H1 (cell line): ENCODE results near the gene APOA4. TPM values are rescaled to one million over a fixed set of nuclear protein-coding genes. Genes with fewer than 3 reads are reported as not detected.

Experiments used
- CTCF ChIA-PET: fragments of 300-600 bp; sonication (Branson Sonifier 250); formaldehyde crosslinking; loops from one replicate; lab custom pipeline; 2021; ENCODE audit not compliant: partially characterized antibody; lab: Charles Lee
- POLR2A ChIA-PET: fragments of 300-600 bp; sonication (Branson Sonifier 250); formaldehyde crosslinking; loops from one replicate; lab custom pipeline; 2021; ENCODE audit warnings: inconsistent platforms; ENCODE audit not compliant: partially characterized antibody; lab: Charles Lee
- DNase-seq, 2 experiments: peaks; one replicate each; pipeline versions ENCODE4 v3.0.0 to v3.0.0-alpha.2; 2010 to 2022; ENCODE audit warnings: low spot score in 2 of 2, low read depth in 1 of 2, mixed read lengths in 1 of 2
- FAIRE-seq: peaks from 2 replicates; lab custom pipeline; 2011; peaks lifted over from hg19 to GRCh38; lab: Jason Lieb, UNC
- H2AFZ ChIP-seq: 2 replicates; pipeline ENCODE4 v1.8.1; 2012; ENCODE audit warnings: low read length, inconsistent platforms
- H2AK5ac ChIP-seq: 2 replicates; pipeline ENCODE4 v1.6.1; 2013; ENCODE audit warnings: low read depth, low read length
- H2BK120ac ChIP-seq: replicated peaks from 2 replicates; pipeline ENCODE3; 2013; ENCODE audit warnings: low read depth, low read length, inconsistent platforms
- H2BK12ac ChIP-seq: 2 replicates; pipeline ENCODE4 v1.6.1; 2013; ENCODE audit warnings: low read depth, low read length
- H2BK15ac ChIP-seq: 2 replicates; pipeline ENCODE4 v1.6.1; 2013; ENCODE audit warnings: low read length
- H2BK20ac ChIP-seq: 2 replicates; pipeline ENCODE4 v1.6.1; 2013; ENCODE audit warnings: low read length
- H2BK5ac ChIP-seq: 2 replicates; pipeline ENCODE4 v1.6.1; 2013; ENCODE audit warnings: low read depth, low read length
- H3K14ac ChIP-seq: 2 replicates; pipeline ENCODE4 v1.6.1; 2013; ENCODE audit warnings: inconsistent platforms; ENCODE audit not compliant: insufficient read length
- H3K18ac ChIP-seq: 2 replicates; pipeline ENCODE4 v1.6.1; 2013; ENCODE audit warnings: low read length; ENCODE audit errors: extremely low read depth
- H3K23ac ChIP-seq: 2 replicates; pipeline ENCODE4 v1.6.1; 2013; ENCODE audit warnings: inconsistent platforms; ENCODE audit not compliant: insufficient read length
- H3K23me2 ChIP-seq: 2 replicates; pipeline ENCODE4 v1.6.1; 2013; ENCODE audit warnings: low read depth, low read length
- H3K27ac ChIP-seq: 2 replicates; pipeline ENCODE4 v1.6.1; 2011; ENCODE audit warnings: low read depth, low read length, inconsistent platforms
- H3K27me3 ChIP-seq, 4 experiments: replicated peaks in 1 of 4; 1 replicate in 1 of 4; 2 replicates in 3 of 4; pipeline versions ENCODE4 v1.6.1 to v1.8.1; 2011 to 2013; ENCODE audit warnings: low read length in 3 of 4, mild to moderate bottlenecking in 3 of 4, inconsistent platforms in 2 of 4, mixed read lengths in 2 of 4, moderate library complexity in 1 of 4; ENCODE audit not compliant: control insufficient read depth in 3 of 4, insufficient read depth in 3 of 4; ENCODE audit errors: extremely low read depth in 1 of 4
- H3K36me3 ChIP-seq, 4 experiments: 2 replicates each; pipeline versions ENCODE4 v1.6.1 to v1.8.1; 2011 to 2013; ENCODE audit warnings: mild to moderate bottlenecking in 4 of 4, low read length in 3 of 4, moderate library complexity in 2 of 4, control low read depth in 1 of 4, inconsistent platforms in 1 of 4; ENCODE audit not compliant: insufficient read depth in 4 of 4, control insufficient read depth in 2 of 4
- H3K4ac ChIP-seq: replicated peaks from 2 replicates; pipeline ENCODE3; 2013; ENCODE audit warnings: low read length, low read depth, mixed read lengths, inconsistent platforms; ENCODE audit not compliant: insufficient read length
- H3K4me1 ChIP-seq, 4 experiments: replicated peaks in 1 of 4; 1 replicate in 1 of 4; 2 replicates in 3 of 4; pipeline versions ENCODE4 v1.6.1 to v1.8.1; 2011 to 2013; ENCODE audit warnings: low read length in 3 of 4, inconsistent platforms in 2 of 4, mixed read lengths in 1 of 4; ENCODE audit not compliant: insufficient read depth in 4 of 4, control insufficient read depth in 3 of 4
- H3K4me2 ChIP-seq, 2 experiments: 2 replicates each; pipeline versions ENCODE4 v1.6.1 to v1.8.1; 2011 to 2013; ENCODE audit warnings: low read depth in 2 of 2, low read length in 2 of 2, control low read depth in 1 of 2, inconsistent platforms in 1 of 2, mild to moderate bottlenecking in 1 of 2; ENCODE audit not compliant: insufficient read depth in 1 of 2
- H3K4me3 ChIP-seq, 4 experiments: fragments of 200-600, 300-600 bp in 1 of 4; sonication (generic), shearing (Covaris generic), sonication (Bioruptor Twin) in 1 of 4; 2 replicates each; pipeline versions ENCODE4 v1.5.1 to v1.8.1; 2011 to 2016; ENCODE audit warnings: low read length in 4 of 4, low read depth in 3 of 4, control low read depth in 2 of 4, inconsistent platforms in 2 of 4, mild to moderate bottlenecking in 2 of 4, mixed read lengths in 1 of 4, moderate library complexity in 1 of 4; ENCODE audit not compliant: insufficient read depth in 2 of 4; ENCODE audit errors: extremely low read depth in 1 of 4
- H3K56ac ChIP-seq: replicated peaks from 2 replicates; pipeline ENCODE3; 2013; ENCODE audit warnings: low read depth, mild to moderate bottlenecking, mixed read lengths, low read length, inconsistent platforms; ENCODE audit not compliant: insufficient read length
- H3K79me1 ChIP-seq: 2 replicates; pipeline ENCODE4 v1.6.1; 2013; ENCODE audit warnings: low read depth, low read length, control low read depth
- H3K79me2 ChIP-seq, 2 experiments: 2 replicates each; pipeline versions ENCODE4 v1.6.1 to v1.8.1; 2012 to 2013; ENCODE audit warnings: low read length in 2 of 2, mild to moderate bottlenecking in 2 of 2, inconsistent platforms in 1 of 2; ENCODE audit not compliant: insufficient read depth in 2 of 2, control insufficient read depth in 1 of 2
- H3K9ac ChIP-seq, 4 experiments: replicated peaks in 1 of 4; 1 replicate in 1 of 4; 2 replicates in 3 of 4; pipeline versions ENCODE4 v1.6.1 to v1.8.1; 2011 to 2013; ENCODE audit warnings: low read depth in 3 of 4, low read length in 3 of 4, control low read depth in 2 of 4, mild to moderate bottlenecking in 2 of 4, moderate library complexity in 2 of 4, inconsistent platforms in 1 of 4; ENCODE audit errors: extremely low read depth in 1 of 4
- H3K9me3 ChIP-seq, 2 experiments: 2 replicates each; pipeline versions ENCODE4 v1.6.1 to v1.8.1; 2012 to 2013; ENCODE audit warnings: mild to moderate bottlenecking in 2 of 2, moderate library complexity in 2 of 2, control low read depth in 1 of 2, inconsistent platforms in 1 of 2, low read depth in 1 of 2, low read length in 1 of 2, mixed read lengths in 1 of 2; ENCODE audit not compliant: insufficient read depth in 2 of 2
- H4K20me1 ChIP-seq, 2 experiments: replicated peaks in 1 of 2; 2 replicates each; pipeline versions ENCODE3 to v1.8.1; 2011 to 2013; ENCODE audit warnings: inconsistent platforms in 2 of 2, low read length in 2 of 2, mild to moderate bottlenecking in 1 of 2; ENCODE audit not compliant: insufficient read depth in 2 of 2, control insufficient read depth in 1 of 2
- H4K5ac ChIP-seq: 2 replicates; pipeline ENCODE4 v1.6.1; 2013; ENCODE audit warnings: low read length, low read depth, mixed read lengths, inconsistent platforms; ENCODE audit not compliant: insufficient read length
- H4K8ac ChIP-seq: 2 replicates; pipeline ENCODE4 v1.8.0; 2013; ENCODE audit warnings: mild to moderate bottlenecking, moderate library complexity, low read length, inconsistent platforms; ENCODE audit not compliant: insufficient read depth; ENCODE audit errors: extremely low read depth
- H4K91ac ChIP-seq: replicated peaks from 2 replicates; pipeline ENCODE3; 2013; ENCODE audit warnings: low read length, mixed read lengths, inconsistent platforms; ENCODE audit not compliant: insufficient read length
- CBX8 ChIP-seq: fragments of 300-800, 300-1000 bp; sonication (generic); IDR thresholded peaks from 2 replicates; pipeline ENCODE4 v1.7.1; 2016; ENCODE audit warnings: low read depth, low read length, borderline replicate concordance
- CHD2 ChIP-seq: IDR thresholded peaks from 2 replicates; pipeline ENCODE4 v1.6.1; 2012; ENCODE audit warnings: low read length, improper control_type of control experiment
- CREB1 ChIP-seq: IDR thresholded peaks from 2 replicates; pipeline ENCODE4 v1.6.1; 2012; ENCODE audit warnings: inconsistent platforms
- RNF2 ChIP-seq: fragments of 200-900, 300-1000 bp; sonication (generic); IDR thresholded peaks from 2 replicates; pipeline ENCODE4 v1.7.1; 2016; ENCODE audit warnings: borderline replicate concordance, low read depth, mild to moderate bottlenecking, antibody characterized with exemption, low read length; ENCODE audit not compliant: poor library complexity, severe bottlenecking; ENCODE audit errors: missing control alignments
- TAF7 ChIP-seq: optimal IDR thresholded peaks from 2 replicates; pipeline ENCODE3; 2011; ENCODE audit warnings: low read depth, mild to moderate bottlenecking, inconsistent platforms, low read length, moderate library complexity, borderline replicate concordance
- WGBS, 2 experiments: shearing (Covaris generic) in 1 of 2; methylation state at CpG; one replicate each; pipeline versions ENCODE4 v1.1.6 to v1.1.7; 2013 to 2015; ENCODE audit warnings: low lambda C conversion rate in 2 of 2, mixed read lengths in 2 of 2, inconsistent platforms in 1 of 2, low coverage in 1 of 2, missing lambda C conversion rate in 1 of 2; ENCODE audit not compliant: insufficient replicate concordance in 2 of 2, insufficient coverage in 1 of 2, insufficient read length in 1 of 2; ENCODE audit errors: extremely low coverage in 1 of 2, missing lambda C conversion rate in 1 of 2; 5-methylcytosine and 5-hydroxymethylcytosine counted together
- polyA plus RNA-seq, 7 experiments: library from polyadenylated mRNA; depleted of rRNA in 3 of 7; stranded (reverse) in 5 of 7; unstranded in 2 of 7; fragments of >200 nt in 5 of 7; fragments of 200-250 nt in 2 of 7; gene quantifications; 1 replicate in 5 of 7; 2 replicates in 1 of 7; 4 replicates in 1 of 7; pipeline versions ENCODE4 v1.2.1 to v1.2.3, GENCODE V29; 2011 to 2013; ENCODE audit warnings: missing spikeins in 2 of 7, mixed read lengths in 2 of 7
- total RNA-seq: library from RNA; stranded (reverse); fragmentation: NEBNext Ultra II Directional; extraction: Animal tissue kit (Norgen Biotek cat#: 25700); gene quantifications from 2 replicates; pipeline ENCODE4 v1.2.1, GENCODE V29; 2021
- TF ChIP-seq, protein P1 (sequence below): IDR thresholded peaks from 2 replicates; pipeline ENCODE4 v1.6.1; 2012; ENCODE audit warnings: inconsistent platforms

Gene APOA4
- total and polyA plus RNA-seq, 2 of the 8 experiments (the other 6 are each of a cell fraction or from before 2014, with no cell fraction given): not detected

DNA sequence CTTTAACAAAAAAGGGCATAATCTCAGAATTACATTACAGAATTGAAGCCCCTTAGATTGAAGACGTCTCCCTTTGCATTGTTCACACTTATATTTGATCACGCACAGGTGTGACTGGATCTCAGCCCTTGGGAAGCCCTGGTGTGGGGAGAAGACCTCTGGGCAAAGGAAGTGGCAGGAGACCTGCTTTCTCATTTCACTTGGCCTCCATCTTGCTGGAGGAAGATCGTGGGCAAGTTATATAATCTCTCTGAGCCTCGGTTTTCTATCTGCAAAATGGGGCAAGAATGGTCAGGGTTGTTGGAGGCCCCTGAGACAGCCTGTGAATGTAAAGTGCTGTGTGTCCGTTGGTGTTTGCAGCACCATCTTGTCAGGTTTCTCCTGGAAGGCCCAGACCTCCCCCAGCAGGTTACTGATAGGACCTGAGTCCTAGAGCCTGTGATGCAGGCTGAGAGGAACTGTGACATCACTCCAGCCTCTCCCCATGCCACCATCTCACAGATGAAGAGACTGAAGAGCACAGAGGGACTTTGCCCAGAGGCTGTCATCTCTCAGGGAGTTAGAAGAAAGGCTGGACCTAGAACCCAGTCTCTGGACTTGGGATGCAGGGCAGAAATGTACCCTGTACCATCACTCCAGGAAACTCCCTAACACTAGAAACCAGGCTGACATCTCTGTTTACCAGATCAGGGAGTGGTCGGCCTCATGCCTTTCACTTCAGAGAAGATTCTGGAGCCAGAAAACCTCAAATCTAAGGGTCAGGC lies 15.4 kb upstream of the APOA4 start:
- Histone ChIP-seq H3K36me3 (peaks cover 0 to 2% (median 0%) of the 10 kb centered on the region in 4 experiments; a peak in 3 of 8 replicates), H3K23ac (no peak overlapping the region), H4K91ac (no peak overlapping the region), H4K20me1 (no peaks in the 10 kb centered on the region), H3K79me1 (no peaks in the 10 kb centered on the region), H2BK20ac (no peak overlapping the region), H3K4me3 (no peak overlapping the region), H2AK5ac (no peak overlapping the region), H2AFZ (no peak overlapping the region), H3K4me1 (peaks cover 0 to 24% (median 4%) of the 10 kb centered on the region in 4 experiments; a peak in 6 of 7 replicates), H3K56ac (no peak overlapping the region), H3K9me3 (no peaks in the 10 kb centered on the region), H3K27ac (no peak overlapping the region), H4K5ac (no peak overlapping the region), H4K8ac (no peak overlapping the region), H3K27me3 (peaks cover 0 to 7% (median 5%) of the 10 kb centered on the region in 4 experiments; a peak in 3 of 7 replicates), H3K18ac (no peak overlapping the region), H3K4me2 (no peak overlapping the region), H2BK15ac (no peak overlapping the region), H3K14ac (no peak overlapping the region), H2BK5ac (no peak overlapping the region), H3K9ac (no peak overlapping the region), H3K23me2 (peaks cover 3% of the 10 kb centered on the region; the same call in 1 of the 2 replicates), H2BK12ac (no peak overlapping the region), H2BK120ac (no peak overlapping the region), H3K4ac (no peak overlapping the region), H3K79me2 (no peaks in the 10 kb centered on the region)
- WGBS, 2 experiments: 85% methylated on average over 6 of the region's 6 CpGs; no CpG with 5 or more reads in 1 of the 2 experiments
- DNase-seq (no peak), FAIRE-seq (no peak)
- ChIA-PET POLR2A (no interaction called here), CTCF (interaction anchor here (0.6 to 12.2 kb wide), 7 partner anchors 10 to 389 kb away, joined by 3 to 237 read pairs (median 7); partner anchors contain the start of genes APOA5 and ZPR1)
- no peak for TF ChIP-seq CBX8
- TF ChIP-seq CHD2: no peak
- TF ChIP-seq TAF7: no peak
- TF ChIP-seq, protein P1, sequence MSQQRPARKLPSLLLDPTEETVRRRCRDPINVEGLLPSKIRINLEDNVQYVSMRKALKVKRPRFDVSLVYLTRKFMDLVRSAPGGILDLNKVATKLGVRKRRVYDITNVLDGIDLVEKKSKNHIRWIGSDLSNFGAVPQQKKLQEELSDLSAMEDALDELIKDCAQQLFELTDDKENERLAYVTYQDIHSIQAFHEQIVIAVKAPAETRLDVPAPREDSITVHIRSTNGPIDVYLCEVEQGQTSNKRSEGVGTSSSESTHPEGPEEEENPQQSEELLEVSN: no peak
- no peak for TF ChIP-seq CREB1
- TF ChIP-seq RNF2: no peak
